Loucy (cell line): ENCODE data around the gene PTPA.
"Not testable (repeated sequence)": the region's sequence is repeated elsewhere in the genome, so short reads cannot be mapped to it uniquely, and the experiment has no call there.

ENCODE experiments used
- H2AFZ ChIP-seq: fragments of 200-600 bp; sonication (generic); 2 replicates; pipeline ENCODE4 v1.6.0; 2016; ENCODE audit warnings: antibody characterized with exemption, mild to moderate bottlenecking, low read length, moderate library complexity
- H3F3A ChIP-seq: fragments of 200-600 bp; 2 replicates; pipeline ENCODE4 v1.6.0; 2016; ENCODE audit warnings: antibody characterized with exemption, low read depth, mild to moderate bottlenecking
- H3K27me3 ChIP-seq: fragments of 200-600 bp; sonication (generic); 2 replicates; pipeline ENCODE4 v1.6.1; 2014; ENCODE audit warnings: low read length, mild to moderate bottlenecking; ENCODE audit not compliant: insufficient read depth, poor library complexity, severe bottlenecking
- H3K36me3 ChIP-seq: fragments of 200-600 bp; sonication (generic); 2 replicates; pipeline ENCODE4 v1.6.1; 2016; ENCODE audit warnings: low read length; ENCODE audit not compliant: insufficient read depth
- H3K4me1 ChIP-seq: fragments of 200-600 bp; sonication (generic); 2 replicates; pipeline ENCODE4 v1.5.1; 2014; ENCODE audit warnings: low read length, mild to moderate bottlenecking; ENCODE audit not compliant: insufficient read depth, poor library complexity, severe bottlenecking
- H3K4me2 ChIP-seq: fragments of 200-600 bp; sonication (generic); 2 replicates; pipeline ENCODE4 v1.6.0; 2014; ENCODE audit warnings: antibody characterized with exemption, low read length, low read depth, mild to moderate bottlenecking; ENCODE audit not compliant: poor library complexity, severe bottlenecking
- H3K4me3 ChIP-seq: fragments of 200-600 bp; sonication (generic); 2 replicates; pipeline ENCODE4 v1.5.1; 2014; ENCODE audit warnings: low read length, mild to moderate bottlenecking, mixed read lengths; ENCODE audit not compliant: poor library complexity, severe bottlenecking
- H3K79me2 ChIP-seq: fragments of 200-600 bp; sonication (generic); 2 replicates; pipeline ENCODE4 v1.6.1; 2014; ENCODE audit warnings: low read length; ENCODE audit not compliant: insufficient read depth
- H3K9ac ChIP-seq: fragments of 200-600 bp; sonication (generic); 2 replicates; pipeline ENCODE4 v1.6.0; 2014; ENCODE audit warnings: mild to moderate bottlenecking, low read depth, low read length, moderate library complexity; ENCODE audit not compliant: poor library complexity, severe bottlenecking
- H3K9me2 ChIP-seq: fragments of 200-600 bp; sonication (generic); replicated peaks from 2 replicates; pipeline ENCODE4 v1.6.1; 2016; ENCODE audit warnings: low read depth, low read length, mixed read lengths
- H3K9me3 ChIP-seq: fragments of 200-600 bp; sonication (generic); 2 replicates; pipeline ENCODE4 v1.6.1; 2014; ENCODE audit warnings: mild to moderate bottlenecking, antibody characterized with exemption, low read length, low read depth; ENCODE audit not compliant: insufficient read depth
- H4K20me1 ChIP-seq: fragments of 200-600 bp; sonication (generic); 2 replicates; pipeline ENCODE4 v1.6.0; 2014; ENCODE audit warnings: antibody characterized with exemption, low read length, mild to moderate bottlenecking; ENCODE audit not compliant: insufficient read depth, poor library complexity, severe bottlenecking
- CTCF ChIP-seq: fragments of 200-600 bp; sonication (generic); conservative IDR thresholded peaks from 2 replicates; pipeline ENCODE4 v1.5.1; 2014; ENCODE audit warnings: mild to moderate bottlenecking, antibody characterized with exemption, low read length
- EZH2phosphoT487 ChIP-seq: fragments of 200-600 bp; IDR thresholded peaks from 2 replicates; pipeline ENCODE4 v1.6.1; 2018; ENCODE audit warnings: antibody characterized with exemption, mild to moderate bottlenecking, moderate library complexity, borderline replicate concordance

PTPA gene

GRCh38 chr9:129109537-129109903 lies 1.7 kb upstream of the PTPA start:
- Histone ChIP-seq H3K79me2 (peaks cover 31% of the 10 kb centered on the region), H3K36me3 (no peaks in the 10 kb centered on the region), H3K9ac (no peak overlapping the region), H3K9me3 (no peaks in the 10 kb centered on the region), H3F3A (no peaks in the 10 kb centered on the region), H3K27me3 (no peaks in the 10 kb centered on the region), H4K20me1 (no peaks in the 10 kb centered on the region), H3K4me1 (peaks cover 5% of the 10 kb centered on the region), H3K4me3 (no peak overlapping the region), H3K4me2 (no peak overlapping the region), H3K9me2 (no peaks in the 10 kb centered on the region), H2AFZ (no peak overlapping the region)
- TF ChIP-seq EZH2phosphoT487 (no peak), CTCF (no peak)

GRCh38 chr9:129109952-129110739 lies 1.1 kb upstream of the PTPA start:
- peaks cover 4% of the 10 kb centered on the region for H4K20me1 ChIP-seq
- no peaks in the 10 kb centered on the region for H3K9me3 ChIP-seq

DNA sequence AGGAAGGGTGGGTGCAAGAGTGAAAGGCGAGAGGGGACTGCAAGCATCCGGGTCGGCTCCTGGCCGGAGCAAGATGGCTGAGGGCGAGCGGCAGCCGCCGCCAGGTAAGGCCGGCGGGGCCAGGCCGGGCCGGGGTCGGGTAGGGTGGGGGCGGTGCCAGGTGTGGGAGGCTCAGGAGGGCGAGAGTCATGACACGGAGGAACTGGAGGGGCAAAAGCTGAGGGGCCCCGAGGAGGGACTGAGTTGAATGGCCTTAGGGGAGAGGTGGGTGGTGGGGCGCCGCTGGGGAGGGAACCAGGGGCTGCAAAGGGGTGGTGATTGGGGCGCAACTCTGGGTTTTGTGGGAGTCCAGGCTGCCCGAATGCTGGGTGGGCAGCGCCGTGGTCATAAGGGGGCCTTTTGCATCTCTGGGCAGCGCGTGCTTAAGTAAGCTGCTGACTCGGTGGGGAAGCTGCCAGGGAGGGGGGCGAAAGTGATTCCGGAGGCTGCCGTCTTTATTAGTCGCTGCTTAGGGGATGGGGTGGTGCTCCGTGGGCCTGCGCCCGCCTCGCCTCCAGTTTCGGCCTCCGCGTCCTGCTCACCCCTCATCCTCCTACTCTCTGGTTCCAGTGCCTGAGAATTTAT lies 425 bp downstream of the PTPA start:
- Histone ChIP-seq H3F3A (no peaks in the 10 kb centered on the region), H3K4me1 (peaks cover 10% of the 10 kb centered on the region), H3K9me3 (no peaks in the 10 kb centered on the region), H3K9ac (peak overlapping the region; percentile 92), H3K9me2 (no peaks in the 10 kb centered on the region), H4K20me1 (peaks cover 5% of the 10 kb centered on the region), H3K27me3 (no peaks in the 10 kb centered on the region), H3K36me3 (no peaks in the 10 kb centered on the region), H3K4me3 (peak overlapping the region; percentile 91), H3K79me2 (peaks cover 48% of the 10 kb centered on the region), H2AFZ (peak overlapping the region; percentile 89), H3K4me2 (peak overlapping the region; percentile 85)
- TF ChIP-seq EZH2phosphoT487 (no peak), CTCF (no peak)

More at GRCh38 chr9:129109952-129110739, 1.1 kb upstream of the PTPA start:
- Histone ChIP-seq H3K9ac (no peak overlapping the region), H3K9me2 (no peaks in the 10 kb centered on the region), H3K27me3 (no peaks in the 10 kb centered on the region), H3F3A (no peaks in the 10 kb centered on the region), H3K36me3 (no peaks in the 10 kb centered on the region), H2AFZ (no peak overlapping the region), H3K4me2 (no peak overlapping the region), H3K4me3 (no peak overlapping the region), H3K79me2 (peaks cover 38% of the 10 kb centered on the region), H3K4me1 (peaks cover 10% of the 10 kb centered on the region)
- TF ChIP-seq CTCF: no peak
- TF ChIP-seq EZH2phosphoT487: no peak

GRCh38 chr9:129112526-129112925 lies 1.3 kb downstream of the PTPA start:
- not testable (repeated sequence) for H3K36me3 ChIP-seq, H3K4me1 ChIP-seq, H3K9me3 ChIP-seq, H4K20me1 ChIP-seq, H3K9me2 ChIP-seq, H3K27me3 ChIP-seq, H2AFZ ChIP-seq, H3F3A ChIP-seq
- Histone ChIP-seq H3K4me3 (peak overlapping the region; percentile 91), H3K79me2 (peaks cover 55% of the 10 kb centered on the region), H3K4me2 (peak overlapping the region; percentile 85), H3K9ac (peak overlapping the region; percentile 92)
